H9 (cell line): ENCODE results near the gene REEP1. TPM values are rescaled to one million over a fixed set of nuclear protein-coding genes. Genes with fewer than 3 reads are reported as not detected.

Source experiments
- DNase-seq: peaks from one replicate; pipeline ENCODE4 v3.0.0-alpha.2; 2017
- H2AFZ ChIP-seq: one replicate; pipeline ENCODE4 v1.6.1; 2013; ENCODE audit warnings: mild to moderate bottlenecking, low read length, control low read depth, moderate library complexity
- H2AK5ac ChIP-seq: 2 replicates; pipeline ENCODE4 v1.6.1; 2013; ENCODE audit warnings: low read length, control low read depth, mixed read lengths; ENCODE audit not compliant: insufficient read length
- H2BK120ac ChIP-seq: one replicate; pipeline ENCODE4 v1.6.1; 2013; ENCODE audit warnings: low read depth, mild to moderate bottlenecking, low read length, control low read depth, inconsistent platforms; ENCODE audit not compliant: poor library complexity, severe bottlenecking
- H2BK12ac ChIP-seq: 2 replicates; pipeline ENCODE4 v1.6.1; 2013; ENCODE audit warnings: low read length, control low read depth, mixed read lengths, low read depth; ENCODE audit not compliant: insufficient read length
- H2BK15ac ChIP-seq: 2 replicates; pipeline ENCODE4 v1.6.1; 2013; ENCODE audit warnings: low read depth, low read length, control low read depth
- H2BK20ac ChIP-seq: one replicate; pipeline ENCODE4 v1.6.1; 2013; ENCODE audit warnings: low read depth, mild to moderate bottlenecking, low read length, control low read depth, inconsistent platforms; ENCODE audit not compliant: poor library complexity, severe bottlenecking
- H2BK5ac ChIP-seq: 2 replicates; pipeline ENCODE4 v1.6.1; 2013; ENCODE audit warnings: low read length, control low read depth, mixed read lengths; ENCODE audit not compliant: insufficient read length
- H3K14ac ChIP-seq: 2 replicates; pipeline ENCODE4 v1.6.1; 2013; ENCODE audit warnings: low read length, control low read depth; ENCODE audit not compliant: insufficient read depth
- H3K18ac ChIP-seq: 2 replicates; pipeline ENCODE4 v1.6.1; 2013; ENCODE audit warnings: low read depth, mild to moderate bottlenecking, mixed read lengths, low read length, control low read depth; ENCODE audit not compliant: insufficient read length
- H3K23ac ChIP-seq: 2 replicates; pipeline ENCODE4 v1.6.1; 2013; ENCODE audit warnings: low read length, control low read depth, mixed read lengths, low read depth; ENCODE audit not compliant: insufficient read length
- H3K23me2 ChIP-seq: 2 replicates; pipeline ENCODE4 v1.6.1; 2013; ENCODE audit warnings: low read depth, mild to moderate bottlenecking, mixed read lengths, low read length, control low read depth; ENCODE audit not compliant: insufficient read length, poor library complexity, severe bottlenecking
- H3K27ac ChIP-seq: 2 replicates; pipeline ENCODE4 v1.5.1; 2013; ENCODE audit warnings: low read length, control low read depth, mixed read lengths, low read depth; ENCODE audit not compliant: insufficient read length
- H3K27me3 ChIP-seq: 2 replicates; pipeline ENCODE4 v1.6.1; 2013; ENCODE audit warnings: low read length, control low read depth, inconsistent platforms; ENCODE audit not compliant: insufficient read depth
- H3K4ac ChIP-seq: 2 replicates; pipeline ENCODE4 v1.6.1; 2013; ENCODE audit warnings: low read depth, mild to moderate bottlenecking, control low read depth, inconsistent platforms, low read length, moderate library complexity
- H3K4me1 ChIP-seq: 2 replicates; pipeline ENCODE4 v1.6.1; 2013; ENCODE audit warnings: low read length, control low read depth, inconsistent platforms; ENCODE audit not compliant: insufficient read depth
- H3K4me2 ChIP-seq: 2 replicates; pipeline ENCODE4 v1.6.1; 2013; ENCODE audit warnings: low read length, control low read depth, mixed read lengths; ENCODE audit not compliant: insufficient read length, insufficient read depth
- H3K56ac ChIP-seq: 2 replicates; pipeline ENCODE4 v1.6.1; 2013; ENCODE audit warnings: low read depth, mild to moderate bottlenecking, mixed read lengths, low read length, control low read depth; ENCODE audit not compliant: insufficient read length
- H3K79me1 ChIP-seq: 2 replicates; pipeline ENCODE4 v1.6.1; 2013; ENCODE audit warnings: low read depth, mild to moderate bottlenecking, moderate library complexity, low read length, control low read depth, inconsistent platforms; ENCODE audit not compliant: insufficient read depth, poor library complexity, severe bottlenecking
- H3K79me2 ChIP-seq: 2 replicates; pipeline ENCODE4 v1.6.1; 2013; ENCODE audit warnings: low read length, control low read depth, inconsistent platforms; ENCODE audit not compliant: insufficient read depth
- H3K9ac ChIP-seq: 2 replicates; pipeline ENCODE4 v1.6.1; 2013; ENCODE audit warnings: low read length, control low read depth, mixed read lengths; ENCODE audit not compliant: insufficient read length; ENCODE audit errors: extremely low read depth
- H3K9me3 ChIP-seq: one replicate; pipeline ENCODE4 v1.6.1; 2013; ENCODE audit warnings: low read depth, low read length, inconsistent platforms; ENCODE audit not compliant: control insufficient read depth
- H3T11ph ChIP-seq: one replicate; pipeline ENCODE4 v1.6.1; 2013; ENCODE audit warnings: mild to moderate bottlenecking, low read length, control low read depth, inconsistent platforms
- H4K20me1 ChIP-seq: one replicate; pipeline ENCODE4 v1.6.1; 2013; ENCODE audit not compliant: control insufficient read depth, insufficient read length, insufficient read depth
- H4K5ac ChIP-seq: 2 replicates; pipeline ENCODE4 v1.6.1; 2013; ENCODE audit warnings: low read depth, mild to moderate bottlenecking, mixed read lengths, low read length, control low read depth; ENCODE audit not compliant: insufficient read length
- H4K8ac ChIP-seq: replicated peaks from 2 replicates; pipeline ENCODE4 v1.6.1; 2013; ENCODE audit warnings: low read length, control low read depth, mixed read lengths, low read depth; ENCODE audit not compliant: insufficient read length
- H4K91ac ChIP-seq: 2 replicates; pipeline ENCODE4 v1.6.1; 2013; ENCODE audit warnings: low read depth, mild to moderate bottlenecking, moderate library complexity, mixed read lengths, low read length, control low read depth; ENCODE audit not compliant: insufficient read length
- H3K27ac Mint-ChIP-seq, 3 experiments: 2 replicates in 2 of 3; 3 replicates in 1 of 3; pipeline ENCODE4 v1.8.0; 2020 to 2021; ENCODE audit warnings: mixed read lengths in 3 of 3, mild to moderate bottlenecking in 1 of 3, moderate library complexity in 1 of 3
- H3K27me3 Mint-ChIP-seq: 2 replicates; pipeline ENCODE4 v1.8.0; 2021; ENCODE audit warnings: low read depth, mild to moderate bottlenecking, moderate library complexity, mixed read lengths
- H3K36me3 Mint-ChIP-seq, 3 experiments: 2 replicates in 2 of 3; 3 replicates in 1 of 3; pipeline ENCODE4 v1.8.0; 2020 to 2021; ENCODE audit warnings: low read depth in 3 of 3, mixed read lengths in 3 of 3; ENCODE audit not compliant: insufficient read depth in 1 of 3
- H3K4me1 Mint-ChIP-seq, 2 experiments: 2 replicates each; pipeline ENCODE4 v1.8.0; 2020; ENCODE audit warnings: mixed read lengths in 2 of 2
- H3K4me3 Mint-ChIP-seq, 2 experiments: 2 replicates in 1 of 2; 3 replicates in 1 of 2; pipeline ENCODE4 v1.8.0; 2020 to 2021; ENCODE audit warnings: mild to moderate bottlenecking in 2 of 2, mixed read lengths in 2 of 2, moderate library complexity in 1 of 2
- H3K9me3 Mint-ChIP-seq, 2 experiments: 2 replicates in 1 of 2; 3 replicates in 1 of 2; pipeline ENCODE4 v1.8.0; 2020; ENCODE audit warnings: mild to moderate bottlenecking in 2 of 2, mixed read lengths in 2 of 2, moderate library complexity in 1 of 2
- WGBS: extraction: QIAGEN DNeasy Blood & Tissue Kit; methylation state at CpG from one replicate; pipeline ENCODE4 v1.1.7; 2013; ENCODE audit warnings: missing lambda C conversion rate, low lambda C conversion rate, mixed read lengths; ENCODE audit not compliant: insufficient read length; ENCODE audit errors: extremely low coverage; 5-methylcytosine and 5-hydroxymethylcytosine counted together
- total RNA-seq: library from RNA; stranded (reverse); gene quantifications from 2 replicates; pipeline ENCODE4 v1.2.1, GENCODE V29; 2021
- TF ChIP-seq, protein P1 (sequence below): fragments of 200-600 bp; sonication (generic); conservative IDR thresholded peaks from 3 replicates; pipeline ENCODE4 v1.8.0; 2021; ENCODE audit warnings: antibody characterized with exemption, mild to moderate bottlenecking

The REEP1 gene
- total RNA-seq, 1 experiment from 2014 or later, result 1.3 TPM

DNA sequence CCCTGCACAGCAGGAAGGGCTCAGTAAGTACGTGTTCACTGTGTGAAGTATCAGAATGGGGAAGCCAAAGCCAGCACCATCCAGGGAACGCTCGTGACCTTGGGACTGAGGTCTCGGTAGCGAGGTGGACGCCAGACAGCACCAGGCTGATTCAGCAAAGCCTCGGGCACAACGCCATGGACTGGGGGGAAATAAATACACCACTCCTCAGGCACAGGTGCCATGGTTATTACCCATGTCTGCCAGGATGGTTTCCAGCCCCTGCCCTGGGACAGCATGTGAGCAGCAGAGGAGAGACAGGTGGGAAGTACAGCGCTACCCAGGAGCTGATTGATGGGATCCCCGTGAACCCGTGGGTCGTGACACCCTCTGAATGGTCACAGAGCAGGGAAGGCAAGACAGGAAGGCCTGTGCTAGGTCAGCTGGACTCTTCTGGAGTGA lies 53.0 kb downstream of the REEP1 start:
- H4K91ac ChIP-seq, result no peak overlapping the region
- H4K5ac ChIP-seq, result no peak overlapping the region
- H3K4me2 ChIP-seq, result no peak overlapping the region
- H2BK12ac ChIP-seq, result no peak overlapping the region
- H3K9ac ChIP-seq, result no peak overlapping the region
- no peak overlapping the region for H3T11ph ChIP-seq
- H3K18ac ChIP-seq, result no peak overlapping the region
- H3K23ac ChIP-seq, result no peak overlapping the region
- no CpG with 5 or more reads among the region's 12 CpGs for WGBS
- Mint-ChIP-seq H3K9me3 (no peaks in the 10 kb centered on the region), H3K4me3 (no peak overlapping the region), H3K27ac (peak overlapping the region in 1 of 3 experiments; percentile 29; a peak in 1 of 7 replicates), H3K4me1 (peaks cover 0 to 11% of the 10 kb centered on the region in 2 experiments; a peak in 2 of 4 replicates), H3K27me3 (peaks cover 8% of the 10 kb centered on the region), H3K36me3 (no peaks in the 10 kb centered on the region; a peak in 1 of 7 replicates)
- H3K27ac ChIP-seq, result no peak overlapping the region
- H2BK120ac ChIP-seq, result no peak overlapping the region
- no peak overlapping the region for H3K4ac ChIP-seq
- no peaks in the 10 kb centered on the region for H3K79me2 ChIP-seq
- no peaks in the 10 kb centered on the region for H3K9me3 ChIP-seq
- H2AK5ac ChIP-seq, result no peak overlapping the region
- no peak overlapping the region for H2AFZ ChIP-seq
- no peak overlapping the region for H4K8ac ChIP-seq
- H2BK15ac ChIP-seq, result no peak overlapping the region
- no peak overlapping the region for H2BK20ac ChIP-seq
- H3K27me3 ChIP-seq, result no peaks in the 10 kb centered on the region
- no peak for DNase-seq
- H3K4me1 ChIP-seq, result no peaks in the 10 kb centered on the region
- no peak overlapping the region for H2BK5ac ChIP-seq
- TF ChIP-seq, protein P1, sequence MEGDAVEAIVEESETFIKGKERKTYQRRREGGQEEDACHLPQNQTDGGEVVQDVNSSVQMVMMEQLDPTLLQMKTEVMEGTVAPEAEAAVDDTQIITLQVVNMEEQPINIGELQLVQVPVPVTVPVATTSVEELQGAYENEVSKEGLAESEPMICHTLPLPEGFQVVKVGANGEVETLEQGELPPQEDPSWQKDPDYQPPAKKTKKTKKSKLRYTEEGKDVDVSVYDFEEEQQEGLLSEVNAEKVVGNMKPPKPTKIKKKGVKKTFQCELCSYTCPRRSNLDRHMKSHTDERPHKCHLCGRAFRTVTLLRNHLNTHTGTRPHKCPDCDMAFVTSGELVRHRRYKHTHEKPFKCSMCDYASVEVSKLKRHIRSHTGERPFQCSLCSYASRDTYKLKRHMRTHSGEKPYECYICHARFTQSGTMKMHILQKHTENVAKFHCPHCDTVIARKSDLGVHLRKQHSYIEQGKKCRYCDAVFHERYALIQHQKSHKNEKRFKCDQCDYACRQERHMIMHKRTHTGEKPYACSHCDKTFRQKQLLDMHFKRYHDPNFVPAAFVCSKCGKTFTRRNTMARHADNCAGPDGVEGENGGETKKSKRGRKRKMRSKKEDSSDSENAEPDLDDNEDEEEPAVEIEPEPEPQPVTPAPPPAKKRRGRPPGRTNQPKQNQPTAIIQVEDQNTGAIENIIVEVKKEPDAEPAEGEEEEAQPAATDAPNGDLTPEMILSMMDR, result no peak
- no peaks in the 10 kb centered on the region for H3K79me1 ChIP-seq
- no peak overlapping the region for H3K14ac ChIP-seq
- no peaks in the 10 kb centered on the region for H3K23me2 ChIP-seq
- no peak overlapping the region for H3K56ac ChIP-seq
- H4K20me1 ChIP-seq, result no peaks in the 10 kb centered on the region
